GM18873 (cell line): Measurements from ENCODE around the gene IFT122.
"Not testable (repeated sequence)": the region's sequence is repeated elsewhere in the genome, so short reads cannot be mapped to it uniquely, and the experiment has no call there.

Source experiments
- ATAC-seq: cut with Tn5 transposase; IDR thresholded peaks from one replicate; pipeline ENCODE4 v1.9.1; 2021; ENCODE audit warnings: mild to moderate bottlenecking, moderate library complexity, moderate number of reproducible peaks; ENCODE audit not compliant: unreplicated experiment, low FRiP score

Gene IFT122

GRCh38 chr3:129490273-129490675 lies 50.2 kb downstream of the IFT122 start:
- ATAC-seq: peak; percentile 65

DNA sequence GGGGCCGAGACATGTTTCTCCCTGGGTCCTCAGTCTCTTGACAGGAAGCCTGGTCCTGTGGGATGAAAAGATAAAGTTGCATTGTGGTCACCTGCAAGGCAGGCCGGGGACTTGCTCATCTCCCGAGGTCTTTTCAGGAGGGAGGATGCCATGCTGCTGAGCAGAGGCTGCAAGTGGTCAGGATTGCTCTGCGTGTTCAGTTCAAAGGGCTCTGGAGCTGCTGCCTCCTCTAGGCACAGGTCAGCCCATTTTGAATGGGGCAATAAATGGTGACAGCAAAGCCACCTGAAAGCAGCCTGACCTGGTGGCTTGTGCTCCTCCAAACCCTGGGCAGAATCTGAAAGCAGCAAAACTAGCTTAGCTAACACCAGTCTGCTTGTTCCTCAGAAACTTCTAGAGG lies 51.1 kb downstream of the IFT122 start:
- not testable (repeated sequence) for ATAC-seq

DNA sequence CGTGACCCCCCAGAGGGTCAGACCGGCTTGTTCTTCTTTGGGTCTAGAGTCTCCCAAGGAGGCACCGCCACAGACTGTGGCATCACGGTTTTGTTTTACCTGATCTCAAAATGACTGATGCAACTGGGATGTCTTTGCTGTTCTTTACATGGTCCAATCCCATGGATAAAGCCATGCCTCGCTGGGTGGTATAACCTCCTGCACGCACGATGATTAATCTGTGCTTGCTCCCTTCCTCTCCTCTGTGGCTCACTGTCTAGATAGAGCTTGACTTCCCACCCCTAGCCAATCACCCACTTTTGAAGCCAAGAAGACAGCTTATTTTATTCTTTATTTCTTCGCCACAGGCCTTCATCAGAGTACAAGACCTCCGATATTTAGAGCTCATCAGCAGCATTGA lies 51.8 kb downstream of the IFT122 start:
- ATAC-seq: no peak

DNA sequence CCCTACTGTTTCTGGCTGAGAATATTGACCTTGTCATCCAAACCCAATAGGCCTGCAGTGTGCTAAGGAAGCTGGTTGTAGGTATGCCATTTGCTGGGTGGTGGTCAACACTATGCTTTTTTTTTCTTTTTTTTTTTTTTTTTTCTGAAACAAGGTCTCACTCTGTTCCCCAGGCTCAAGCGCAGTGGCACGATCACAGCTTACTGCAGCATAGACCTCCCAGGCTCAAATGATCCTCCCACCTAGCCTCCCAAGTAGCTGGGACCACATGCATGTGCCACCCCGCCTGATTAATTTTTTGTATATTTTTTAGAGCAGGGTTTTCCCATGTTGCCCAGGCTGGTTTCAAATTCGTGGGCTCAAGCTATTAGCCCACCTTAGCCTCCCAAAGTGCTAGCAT lies 52.7 kb downstream of the IFT122 start:
- ATAC-seq: no peak

- no peak for ATAC-seq
Observed at GRCh38 chr3:129493206-129493605, 53.2 kb downstream of the IFT122 start.

DNA sequence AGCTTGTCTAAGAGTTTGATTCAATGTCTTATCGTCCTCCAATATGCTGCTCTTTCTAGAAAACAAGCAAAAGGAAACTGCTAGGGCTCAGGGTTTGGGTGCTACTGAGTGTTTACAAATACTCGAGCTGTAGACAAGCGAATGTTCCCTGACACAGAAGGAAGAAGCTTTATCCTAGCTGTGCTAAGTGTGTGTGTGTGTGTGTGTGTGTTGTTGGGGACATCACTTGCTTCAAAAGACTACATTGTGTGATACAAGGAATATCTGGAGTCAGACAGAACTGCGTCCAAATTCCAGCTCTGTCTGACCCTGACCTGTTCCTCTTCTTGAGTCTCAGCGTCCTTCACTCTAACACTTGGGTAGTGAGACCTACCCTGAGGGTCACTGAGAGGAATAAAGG lies 54.5 kb downstream of the IFT122 start:
- ATAC-seq: not testable (repeated sequence)

DNA sequence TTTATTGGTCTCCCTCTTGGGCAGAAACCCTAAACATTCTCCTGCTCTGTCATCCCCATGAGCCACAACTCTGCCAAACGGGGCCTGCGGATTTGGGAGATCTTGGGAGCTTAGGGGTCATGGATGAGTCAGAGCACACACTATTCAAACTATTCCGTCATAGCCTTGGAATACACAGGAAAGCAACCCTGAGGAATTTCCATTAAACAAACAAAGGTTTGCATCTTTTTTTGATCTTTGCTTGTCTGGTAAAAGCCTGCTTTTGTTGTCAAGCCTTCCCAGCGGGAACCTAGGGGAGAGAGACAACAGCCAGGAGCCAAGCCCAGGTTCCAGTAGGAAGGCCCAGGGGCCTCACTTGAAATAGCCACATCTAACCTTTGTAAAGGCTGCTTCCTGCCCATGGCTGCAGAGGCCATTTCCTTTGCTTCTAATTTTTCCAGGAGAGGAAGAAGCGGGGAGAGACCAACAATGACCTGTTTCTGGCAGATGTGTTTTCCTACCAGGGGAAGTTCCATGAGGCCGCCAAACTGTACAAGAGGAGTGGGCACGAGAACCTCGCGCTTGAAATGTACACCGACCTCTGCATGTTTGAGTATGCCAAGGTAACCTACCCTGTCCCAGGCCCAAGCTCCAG lies 55.1 kb downstream of the IFT122 start:
- not testable (repeated sequence) for ATAC-seq

DNA sequence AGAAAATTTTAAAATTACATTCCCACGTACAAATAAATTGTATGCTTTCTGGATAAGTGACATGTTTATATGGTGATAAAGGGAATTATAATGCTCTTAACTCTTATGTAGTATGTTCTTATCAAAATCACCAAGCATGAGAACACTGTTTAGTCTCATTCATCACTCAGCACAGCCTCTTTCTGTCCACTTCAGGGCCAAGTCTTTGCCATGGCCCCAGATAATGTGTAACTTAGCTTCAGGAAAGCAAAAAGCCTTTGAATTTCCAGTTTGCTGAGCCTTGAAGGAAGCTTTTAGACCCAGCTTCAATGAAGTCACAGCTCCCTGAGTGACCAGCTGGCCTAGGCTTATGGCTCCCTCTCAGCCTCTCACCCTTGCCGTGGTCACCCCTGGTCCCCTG lies 57.9 kb downstream of the IFT122 start:
- not testable (repeated sequence) for ATAC-seq

- not testable (repeated sequence) for ATAC-seq
Observed at GRCh38 chr3:129498603-129499488, 58.8 kb downstream of the IFT122 start.

GRCh38 chr3:129499604-129500333 lies 59.7 kb downstream of the IFT122 start:
- ATAC-seq: not testable (repeated sequence)

GRCh38 chr3:129500334-129500658 lies 60.3 kb downstream of the IFT122 start:
- ATAC-seq: no peak

GRCh38 chr3:129501630-129502029 lies 61.6 kb downstream of the IFT122 start:
- no peak for ATAC-seq

DNA sequence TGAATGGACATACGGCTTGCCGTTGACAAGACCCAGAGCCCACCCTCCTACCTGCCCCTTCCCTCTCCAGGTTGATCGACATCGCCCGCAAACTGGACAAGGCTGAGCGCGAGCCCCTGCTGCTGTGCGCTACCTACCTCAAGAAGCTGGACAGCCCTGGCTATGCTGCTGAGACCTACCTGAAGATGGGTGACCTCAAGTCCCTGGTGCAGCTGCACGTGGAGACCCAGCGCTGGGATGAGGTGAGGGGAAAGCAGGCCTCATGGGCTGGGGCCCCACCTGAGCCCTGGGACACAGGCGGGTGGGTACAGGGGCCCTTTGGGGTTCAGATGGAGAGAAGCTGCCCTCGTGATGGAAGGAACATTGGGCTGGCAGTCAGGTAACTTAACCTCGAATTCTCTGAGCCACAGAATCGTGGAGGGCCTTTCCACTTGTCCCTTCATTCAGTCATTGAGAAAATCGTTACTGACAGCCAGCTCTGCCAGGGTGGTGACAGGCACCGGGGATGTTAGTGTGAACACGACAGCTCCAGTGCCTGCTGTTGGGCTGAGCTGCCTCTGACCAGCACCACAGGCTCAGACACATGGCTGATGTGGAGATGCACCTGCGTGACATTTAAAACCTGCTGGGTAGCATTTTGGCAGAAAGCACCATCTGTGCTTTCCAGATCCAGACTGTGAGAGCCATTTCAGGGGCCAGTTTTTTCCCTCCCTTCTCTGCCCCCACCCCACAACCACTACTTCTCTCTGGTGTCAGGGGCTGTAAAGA lies 62.8 kb downstream of the IFT122 start:
- ATAC-seq: no peak

DNA sequence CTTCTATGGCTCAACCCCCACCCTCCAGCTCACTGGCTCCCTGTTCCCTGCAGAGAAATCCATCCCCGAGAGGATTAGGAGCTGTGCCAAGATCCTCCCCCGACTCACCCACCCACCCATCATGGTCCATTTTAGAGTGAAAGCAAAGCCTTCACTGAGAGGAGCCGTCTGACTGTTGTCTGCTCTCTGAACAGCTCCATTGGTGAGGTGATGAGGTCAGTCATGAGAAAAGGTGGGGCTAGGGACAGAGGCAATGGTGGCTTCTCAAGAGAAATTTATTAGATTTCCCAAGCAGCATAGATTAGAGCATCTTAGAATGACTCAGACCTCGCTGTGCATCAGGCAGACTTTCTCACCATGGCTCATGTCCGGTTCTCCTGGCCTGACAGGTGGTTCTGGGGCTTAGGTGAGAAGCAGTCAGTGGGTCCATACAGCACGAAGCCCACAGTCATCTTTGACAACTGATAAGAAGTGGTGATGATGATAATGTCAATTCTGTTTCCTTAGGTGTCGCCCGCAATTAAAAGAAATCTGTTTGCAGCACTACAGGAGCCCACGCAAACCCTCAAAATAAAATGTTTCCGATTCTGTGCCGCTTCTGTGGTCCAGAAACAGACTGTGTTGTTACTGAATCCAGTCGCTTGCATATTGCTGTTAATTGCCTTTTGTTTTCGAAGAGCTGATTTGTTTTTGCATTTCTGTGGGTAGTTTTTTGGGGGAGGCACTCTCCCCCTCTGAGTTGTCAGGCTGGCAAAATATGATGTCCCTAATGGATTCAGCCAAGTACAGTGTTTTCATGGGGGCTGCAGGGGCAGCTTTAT lies 63.7 kb downstream of the IFT122 start:
- ATAC-seq: no peak

DNA sequence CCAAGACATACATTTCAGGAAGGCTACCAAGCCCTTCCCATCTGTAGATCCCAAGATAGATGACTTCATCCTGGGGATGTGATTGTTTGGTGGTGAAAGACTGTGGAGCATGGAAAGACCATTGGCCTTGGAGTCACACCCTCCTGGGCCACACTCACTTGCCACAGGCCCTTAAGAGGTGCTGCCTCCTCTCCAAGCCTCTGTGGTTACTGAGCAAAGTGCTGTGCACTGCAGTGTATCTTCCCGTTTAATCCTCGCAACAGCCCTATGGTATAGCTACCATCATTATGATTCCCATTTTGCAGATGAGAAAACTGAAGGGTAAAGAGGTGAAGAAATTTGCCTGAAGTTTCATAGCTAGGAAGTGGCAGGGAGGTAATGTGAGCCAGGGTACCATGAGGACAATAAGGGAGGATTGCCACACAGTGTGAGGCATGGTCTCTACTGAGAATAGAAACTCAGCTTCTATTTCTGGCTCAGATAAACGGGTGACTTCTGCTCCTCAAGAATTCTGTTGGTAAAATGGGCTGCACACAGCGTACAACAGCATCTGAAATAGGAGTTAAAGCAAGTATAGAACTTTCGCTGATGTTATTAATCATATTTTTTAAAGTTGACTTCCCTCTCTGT lies 64.6 kb downstream of the IFT122 start:
- ATAC-seq: no peak

- ATAC-seq: no peak
Observed at GRCh38 chr3:129505341-129505740, 65.3 kb downstream of the IFT122 start.

- no peak for ATAC-seq
Observed at GRCh38 chr3:129506231-129506742, 66.3 kb downstream of the IFT122 start.

- ATAC-seq: no peak
Observed at GRCh38 chr3:129507181-129507831, 67.3 kb downstream of the IFT122 start.

- no peak for ATAC-seq
Observed at GRCh38 chr3:129512595-129512994, 72.6 kb downstream of the IFT122 start.
